SK-N-MC (cell line): ENCODE data around the gene ZC3H4.

Experiments
- EZH2 ChIP-seq: fragments of 200-600 bp; sonication (generic); IDR thresholded peaks from one replicate; pipeline ENCODE4 v1.6.1; 2017; ENCODE audit warnings: antibody characterized with exemption
- POLR2AphosphoS5 ChIP-seq: IDR thresholded peaks from 2 replicates; pipeline ENCODE4 v1.6.1; 2012; ENCODE audit warnings: mild to moderate bottlenecking, low read depth, low read length, borderline replicate concordance

- no peak for TF ChIP-seq POLR2AphosphoS5
- no peak for TF ChIP-seq EZH2
These were observed 1.9 kb downstream of the ZC3H4 start for GRCh38 chr19:47111682-47112165.
